Measurements from ENCODE around the gene INSYN2B.

Gene INSYN2B

DNA sequence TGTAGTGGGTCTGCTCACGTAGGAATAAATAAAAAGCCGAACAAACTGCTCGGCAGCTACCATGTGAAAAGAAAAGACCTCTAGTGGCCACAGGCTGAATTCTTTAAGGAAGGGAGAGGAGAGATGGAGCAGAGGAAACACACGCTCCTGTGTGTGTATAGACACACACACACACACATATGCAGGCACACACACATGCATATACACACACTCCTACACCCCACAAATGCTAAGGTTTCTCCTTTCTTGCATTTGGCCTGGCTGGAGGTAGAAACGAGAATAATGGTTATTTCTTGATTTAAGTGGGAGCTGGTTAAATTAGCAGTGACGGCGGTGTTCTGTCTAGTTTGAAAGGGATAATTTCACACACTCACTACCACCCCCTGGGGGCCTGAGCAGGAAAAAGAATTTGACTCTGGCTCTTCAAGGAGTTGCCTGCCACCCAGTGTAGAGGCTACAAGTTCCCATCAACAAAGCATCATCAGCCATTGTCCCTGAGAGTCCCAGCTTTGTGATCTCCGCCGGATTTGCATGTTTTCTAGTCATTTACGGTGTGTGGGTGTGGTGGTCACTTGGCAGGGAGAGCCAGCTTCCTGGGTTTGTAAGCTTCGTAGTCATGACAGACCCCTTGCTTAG is at the start of gene INSYN2B:
Gene INSYN2B (minus strand): TSS at position 78 of the 636 bp plus-strand sequence. CDS start 96,597 bp downstream, outside the sequence.
- DNase-seq, result no peak

DNA sequence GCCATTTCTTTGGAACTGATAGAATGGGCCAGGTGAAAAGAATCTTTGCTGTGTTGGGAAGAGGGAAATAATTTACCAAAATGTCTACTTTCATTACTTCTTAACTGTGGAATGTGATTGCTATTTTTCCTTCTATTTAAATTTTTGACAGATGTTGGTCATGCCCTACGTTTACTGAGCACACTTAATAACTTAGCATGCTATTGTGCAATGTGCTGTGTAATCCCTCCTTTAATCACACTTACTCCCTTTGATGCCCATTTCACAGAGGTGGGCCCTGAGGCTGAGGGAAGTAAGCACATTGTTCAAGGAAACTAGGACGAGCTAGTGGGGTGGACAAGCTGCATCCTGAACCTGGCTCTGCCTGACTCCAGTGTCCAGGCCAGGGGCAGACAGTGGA is 47.8 kb upstream of the INSYN2B start:
- no peak for DNase-seq

DNA sequence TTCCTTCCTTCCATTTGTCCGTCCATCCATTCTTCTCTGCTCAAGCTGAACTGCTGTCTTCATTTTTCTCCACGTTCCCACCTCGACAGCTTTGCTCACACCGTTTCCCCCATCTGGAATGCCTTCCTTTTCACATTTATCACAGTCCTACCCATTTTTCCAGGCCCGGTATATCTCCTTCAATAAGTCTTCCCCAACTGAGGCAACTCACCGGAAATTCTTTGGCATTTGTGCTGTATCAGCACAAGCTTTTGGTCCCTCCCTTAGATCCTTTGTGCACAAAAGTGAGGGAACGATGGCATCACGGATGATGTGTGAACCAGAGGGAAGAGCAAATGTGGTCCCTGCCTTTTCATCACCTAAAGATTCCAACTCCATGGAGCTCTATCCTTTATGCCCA is 45.6 kb upstream of the INSYN2B start:
- DNase-seq, result no peak

DNA sequence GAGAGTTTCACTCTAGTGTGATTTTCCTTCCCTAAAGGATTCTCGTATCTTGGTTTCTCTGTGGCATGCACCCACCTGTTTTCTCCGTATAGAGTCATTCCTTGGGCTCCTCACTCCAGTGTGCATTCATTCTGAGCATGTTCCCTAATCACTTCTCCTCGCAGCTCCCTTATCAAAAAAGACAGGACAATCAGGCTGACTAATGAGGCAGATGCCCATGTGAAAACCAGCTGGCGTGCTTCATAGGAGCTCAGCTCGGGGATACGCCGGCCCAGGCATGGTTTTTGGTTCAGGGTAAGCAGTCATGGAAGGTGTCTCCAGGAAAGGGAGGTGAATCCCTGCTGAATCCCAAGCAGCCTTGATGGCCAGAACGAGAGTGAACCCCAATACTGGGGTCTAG is 41.2 kb upstream of the INSYN2B start:
- no peak for DNase-seq

DNA sequence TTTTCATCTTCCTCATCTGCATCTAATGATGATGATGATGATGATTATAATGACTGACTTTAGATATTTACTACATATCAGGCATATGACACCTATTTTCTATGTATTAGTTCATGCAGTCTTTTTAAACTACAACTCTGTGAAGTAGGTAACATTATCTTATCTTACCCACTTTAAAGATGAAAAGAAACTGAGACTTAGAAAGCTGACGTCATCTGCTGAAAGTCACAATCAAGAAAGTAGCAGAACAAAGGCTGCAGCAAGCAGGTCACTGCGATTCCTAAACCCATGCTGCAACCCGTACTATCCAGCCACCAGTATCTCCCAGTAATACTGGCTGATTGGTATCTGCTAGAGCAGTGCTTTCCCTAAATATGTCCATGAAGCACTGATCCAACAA is 40.1 kb upstream of the INSYN2B start:
- no peak for DNase-seq

DNA sequence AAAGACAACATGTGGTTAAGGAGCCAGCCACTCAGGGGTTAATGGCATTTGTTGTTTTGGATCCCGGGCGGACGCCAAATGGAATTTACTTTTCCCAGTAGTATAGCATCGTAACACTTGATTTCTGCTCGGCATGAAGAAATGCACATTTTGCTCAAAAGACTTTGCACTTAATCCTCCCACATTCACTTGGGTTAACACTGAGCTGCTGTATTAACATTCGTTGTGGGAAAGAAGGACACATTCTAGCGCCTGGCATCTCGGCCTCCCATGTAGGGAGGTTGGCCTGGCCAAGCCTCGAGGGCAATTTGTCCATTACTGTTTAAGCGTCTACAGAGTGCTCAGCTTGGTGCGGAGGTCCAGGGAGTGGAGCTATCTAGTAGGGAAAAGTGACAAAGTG is 32.3 kb upstream of the INSYN2B start:
- no peak for DNase-seq

DNA sequence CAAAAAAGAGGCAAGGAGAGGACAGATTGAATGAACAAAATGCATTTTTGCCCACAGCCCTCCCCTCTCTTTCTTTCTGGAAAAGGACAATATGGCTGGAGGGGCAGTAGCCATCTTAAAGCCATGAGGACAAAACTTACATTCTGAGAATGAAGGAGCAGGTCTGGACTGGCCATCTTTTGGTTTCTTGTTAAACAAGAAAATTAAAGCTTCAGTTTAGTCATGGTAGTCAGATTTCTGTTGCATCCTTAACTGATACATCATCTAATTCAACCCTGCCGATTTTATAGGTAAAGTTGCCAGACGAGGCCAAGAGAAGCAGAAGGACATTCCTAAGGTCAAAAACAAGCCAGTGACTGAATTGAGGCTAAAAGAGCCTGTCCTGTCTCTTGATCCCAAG is 31.5 kb upstream of the INSYN2B start:
- no peak for DNase-seq

DNA sequence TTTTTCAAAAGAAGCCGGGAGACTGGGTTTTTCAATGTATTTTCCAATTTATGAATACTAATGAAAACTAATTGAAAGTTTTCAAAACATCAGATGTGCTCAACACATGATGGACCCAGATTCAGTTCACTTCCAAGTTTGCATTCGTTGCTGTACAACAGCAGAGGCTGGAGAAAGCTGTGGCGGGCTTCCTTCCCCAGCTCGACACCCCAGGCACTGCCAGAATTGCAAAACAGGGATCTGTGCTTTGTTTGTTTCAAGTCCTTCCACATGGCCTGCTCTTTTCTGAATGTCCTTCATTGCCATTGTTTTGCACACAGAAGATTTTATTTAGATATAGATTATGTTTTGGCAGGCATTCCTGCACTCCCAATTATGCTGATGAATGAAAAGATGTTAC is 30.3 kb upstream of the INSYN2B start:
- DNase-seq, result no peak

DNA sequence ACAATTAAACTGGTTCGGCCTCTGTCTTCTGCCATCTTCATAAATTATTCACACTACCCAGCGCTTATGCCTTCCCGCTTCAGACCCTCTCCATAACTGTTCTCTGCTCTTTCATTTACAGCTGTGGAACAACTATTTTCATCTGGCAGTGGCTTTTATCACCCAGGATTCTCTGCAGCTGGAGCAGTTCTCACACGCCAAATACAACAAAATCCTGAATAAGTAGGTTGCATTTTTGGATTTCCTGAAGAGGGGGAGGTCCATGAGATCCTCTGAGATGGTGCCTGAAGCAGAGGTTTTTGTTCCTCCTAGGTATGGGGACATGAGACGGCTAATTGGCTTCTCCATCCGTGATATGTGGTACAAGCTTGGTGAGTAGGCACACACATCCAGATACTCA is 28.1 kb upstream of the INSYN2B start:
- DNase-seq, result no peak

DNA sequence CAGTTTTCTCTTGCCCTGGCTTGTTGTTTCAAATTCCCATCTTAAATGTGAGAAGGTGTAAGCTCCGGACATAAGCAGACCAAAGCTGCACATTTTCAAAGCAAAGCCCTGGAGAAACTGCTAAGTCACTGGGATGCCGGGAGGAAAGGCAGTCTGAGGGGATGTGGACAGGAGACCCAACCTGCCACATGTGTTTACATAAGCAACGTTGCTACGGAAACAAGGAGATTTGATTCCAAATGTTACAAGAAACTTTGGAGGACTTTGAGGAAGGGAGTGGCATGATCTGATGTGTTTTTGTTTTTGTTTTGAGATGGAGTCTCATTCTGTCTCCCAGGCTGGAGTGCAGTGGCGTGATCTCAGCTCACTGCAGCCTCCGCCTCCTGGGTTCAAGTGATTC is 25.7 kb upstream of the INSYN2B start:
- DNase-seq, result no peak

DNA sequence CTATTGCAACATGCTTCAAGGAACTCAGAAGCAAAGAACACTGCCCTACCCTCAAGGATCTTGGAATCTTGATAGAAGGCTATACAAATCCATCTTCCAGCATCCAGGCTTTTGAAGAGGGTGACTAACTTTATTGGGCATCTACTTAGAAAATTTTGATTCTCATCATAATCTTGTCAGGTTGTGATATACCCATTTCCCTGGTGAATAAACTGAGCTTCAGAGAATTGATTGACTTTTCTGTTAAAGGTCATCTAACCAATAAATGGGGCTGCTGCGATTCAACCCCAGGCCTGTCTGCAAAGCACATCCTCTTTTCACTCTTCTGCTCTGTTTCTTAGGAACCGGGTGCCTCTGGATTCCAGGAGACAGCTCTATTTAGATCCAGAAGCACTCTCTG is 19.9 kb upstream of the INSYN2B start:
- no peak for DNase-seq

DNA sequence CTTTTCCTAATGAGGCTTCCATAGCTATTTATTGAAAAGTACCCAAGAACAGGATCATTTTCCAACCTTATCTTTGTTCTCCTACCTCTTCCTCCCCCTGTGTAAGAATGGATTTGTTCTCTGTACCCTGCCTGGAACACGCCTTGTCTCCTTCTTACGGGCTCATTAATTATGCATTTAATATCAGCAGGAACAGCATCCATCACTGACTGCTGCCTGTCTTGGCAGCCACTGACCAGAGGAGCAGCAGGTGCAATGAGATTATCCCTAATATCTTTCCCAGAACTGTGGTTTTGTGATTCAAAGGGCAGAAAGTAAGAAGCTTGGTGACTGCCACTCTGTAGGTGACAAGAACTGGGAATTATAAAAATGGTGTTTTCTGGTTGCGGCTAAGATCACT is 19.3 kb upstream of the INSYN2B start:
- DNase-seq, result no peak

DNA sequence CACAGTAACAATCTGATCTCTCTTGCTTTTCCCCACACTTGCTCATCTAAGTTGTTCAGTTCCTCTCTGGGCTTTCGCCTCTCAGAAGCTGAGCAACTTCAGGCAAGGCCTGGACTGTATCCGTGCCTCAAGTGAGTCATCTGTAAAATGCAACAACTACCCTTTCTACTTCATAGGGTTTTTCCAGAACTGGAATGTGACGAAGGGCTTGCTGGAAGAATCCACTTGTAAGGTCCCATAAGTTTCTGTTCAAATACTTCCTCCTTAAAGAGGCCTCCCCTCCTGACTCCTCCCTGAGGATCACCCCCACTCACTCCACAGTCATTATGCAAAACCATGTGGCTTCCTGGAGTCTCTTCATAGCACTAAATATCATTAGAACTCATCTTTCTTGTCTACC is 17.5 kb upstream of the INSYN2B start:
- DNase-seq, result no peak

DNA sequence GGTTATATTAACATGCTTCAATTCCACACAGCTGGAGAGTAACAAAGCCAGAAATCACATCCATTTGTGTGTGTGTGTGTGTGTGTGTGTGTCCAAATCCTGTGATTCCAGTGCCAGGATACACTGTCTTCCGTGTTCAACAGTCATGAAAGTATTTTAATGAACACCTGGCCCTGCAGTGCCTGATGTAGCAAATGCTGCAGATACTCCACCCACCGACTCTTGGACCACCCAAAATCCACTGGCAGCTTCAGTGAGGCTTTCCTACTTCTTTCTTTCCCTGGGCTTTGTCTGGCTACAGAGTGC is 13.1 kb upstream of the INSYN2B start:
- DNase-seq, result no peak

DNA sequence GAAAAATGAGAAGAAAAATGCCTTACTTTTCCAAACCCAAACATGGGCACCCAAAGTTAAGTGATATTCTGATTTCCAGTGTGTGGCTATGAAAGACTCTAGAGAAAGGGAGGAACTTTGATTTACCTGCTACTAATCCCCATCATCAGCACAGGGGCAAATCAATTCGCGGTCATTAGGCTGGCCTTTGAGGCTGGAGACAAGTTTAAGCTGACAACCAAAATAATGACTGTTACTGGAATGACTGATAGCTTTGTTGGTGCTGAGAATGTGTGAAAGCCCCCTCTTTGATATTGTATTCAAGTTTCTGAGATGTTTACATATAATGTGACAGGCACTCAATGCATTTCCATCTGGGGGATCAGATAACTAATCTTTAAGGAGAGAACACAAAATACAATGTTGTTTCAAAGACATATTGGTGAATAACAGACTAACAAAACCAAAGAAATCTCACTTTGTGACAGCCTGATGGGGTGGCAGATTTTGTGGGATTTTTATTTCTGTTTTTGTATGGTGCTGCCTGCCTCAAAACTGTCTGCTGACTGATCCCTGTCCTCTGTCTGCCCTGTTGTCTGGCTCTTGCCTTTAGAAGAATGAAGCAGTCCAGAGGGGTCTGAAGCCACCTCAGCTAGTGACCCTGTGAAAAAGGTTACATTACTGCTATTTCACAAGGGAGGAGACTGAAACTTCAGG is 12.6 kb upstream of the INSYN2B start:
- DNase-seq, result no peak

DNA sequence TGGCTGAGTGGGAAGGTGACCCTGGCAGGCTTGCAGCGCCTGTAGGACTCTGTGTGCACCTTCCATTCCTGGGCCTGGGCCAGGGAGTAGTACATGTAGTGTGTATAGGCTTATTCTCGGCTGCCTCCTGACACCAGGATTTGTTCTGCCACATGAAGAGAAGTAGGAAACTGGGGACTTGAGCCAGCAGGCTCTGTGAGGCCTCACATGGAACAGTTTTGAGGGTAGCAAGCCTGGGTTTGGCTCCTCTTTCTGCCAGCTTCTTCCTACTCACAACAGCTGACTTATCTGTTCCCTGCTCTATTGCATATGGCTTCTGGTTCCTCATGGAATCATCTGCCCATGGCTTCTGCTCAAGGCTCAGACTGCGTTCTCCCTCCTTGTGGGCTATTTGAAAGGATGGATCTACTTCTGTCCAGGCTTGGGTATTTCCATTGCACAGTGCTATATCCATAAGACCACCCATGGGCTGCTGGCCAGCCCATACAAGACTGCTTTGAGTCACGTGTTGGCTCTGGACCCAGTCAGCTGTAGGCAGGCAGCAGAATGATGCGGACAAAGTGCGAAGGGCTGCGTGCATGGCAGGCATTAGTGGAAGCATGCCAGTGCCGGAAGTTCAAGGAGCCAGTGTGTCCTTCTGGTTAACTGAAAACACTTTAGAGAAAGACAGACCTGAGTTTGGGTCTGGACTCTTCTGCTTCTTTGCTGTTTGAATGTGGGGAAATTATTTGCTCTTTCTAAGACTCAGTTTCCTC is 11.0 kb upstream of the INSYN2B start:
- DNase-seq, result no peak

DNA sequence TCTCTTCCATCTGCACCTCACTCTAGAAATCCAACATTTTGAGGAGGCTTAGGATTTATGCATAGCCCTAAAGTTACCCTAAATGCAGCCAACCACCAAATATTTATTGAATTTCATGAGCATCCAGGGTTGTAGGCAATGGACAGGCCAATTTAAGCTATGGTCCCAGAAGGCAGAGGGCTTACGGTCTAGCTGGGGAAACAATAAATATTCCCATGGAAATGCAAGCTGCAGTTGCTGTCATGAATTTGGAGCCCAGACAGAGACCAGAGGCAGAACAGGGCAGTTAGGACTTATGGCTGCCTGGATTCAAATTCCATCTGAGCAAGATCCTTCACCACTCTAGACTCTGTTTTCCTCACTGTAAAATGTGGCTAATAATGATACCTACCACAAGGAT is 9.1 kb upstream of the INSYN2B start:
- DNase-seq, result no peak

DNA sequence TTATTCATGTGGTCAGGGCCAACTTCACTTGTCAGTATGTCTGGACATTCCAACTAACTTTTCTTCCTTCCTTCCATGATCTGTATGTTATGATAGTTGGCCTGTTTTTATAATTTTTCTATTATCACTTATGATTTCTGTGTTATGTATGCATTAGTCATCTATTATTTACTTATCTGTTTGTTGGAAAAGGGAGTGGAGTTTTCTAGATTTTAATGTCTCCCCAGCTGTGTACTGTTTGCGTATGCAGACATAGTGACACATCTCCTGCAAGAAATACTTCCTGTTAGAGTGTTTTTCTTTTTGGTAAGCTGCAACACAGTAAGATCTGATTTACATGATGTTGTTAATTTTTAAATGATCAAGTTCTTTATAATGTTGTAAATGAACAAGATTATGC is 8.7 kb upstream of the INSYN2B start:
- DNase-seq, result no peak

DNA sequence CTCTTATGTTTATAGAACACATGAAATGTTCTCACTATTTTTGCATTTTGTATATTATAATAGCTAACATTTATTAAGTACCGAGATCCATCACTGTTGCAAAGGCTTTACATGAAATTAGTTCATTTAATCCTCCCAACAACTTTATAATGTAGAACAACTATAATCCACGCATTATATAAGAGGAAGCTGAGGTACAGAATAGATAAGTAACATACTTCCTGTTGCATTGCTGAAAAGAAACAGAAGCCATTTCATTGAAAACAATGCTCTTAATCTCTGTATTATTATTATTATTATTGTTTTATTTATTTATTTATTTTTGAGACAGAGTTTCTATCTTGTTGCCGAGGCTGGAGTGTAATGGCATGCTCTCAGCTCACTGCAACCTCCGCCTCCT is 7.9 kb upstream of the INSYN2B start:
- DNase-seq, result no peak

DNA sequence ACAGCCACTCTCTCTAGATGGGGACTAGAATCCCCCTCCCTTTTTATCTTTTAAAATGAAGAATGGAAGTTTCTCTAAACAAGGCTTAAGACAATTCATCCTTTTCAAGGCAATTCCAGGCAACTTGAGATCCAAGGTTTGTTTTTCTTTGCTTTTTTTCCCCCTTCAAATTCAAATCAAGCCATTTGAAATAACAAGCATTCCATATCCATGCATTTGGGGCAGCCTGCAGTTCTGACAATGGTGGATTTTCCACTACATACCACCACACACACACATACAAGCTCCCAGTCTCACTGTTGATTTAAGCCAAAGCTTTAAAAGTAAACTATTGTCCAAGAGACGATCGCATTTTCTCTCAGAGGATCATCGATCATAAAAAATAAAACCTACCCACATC is 424 bp downstream of the INSYN2B start:
- no peak for DNase-seq

DNA sequence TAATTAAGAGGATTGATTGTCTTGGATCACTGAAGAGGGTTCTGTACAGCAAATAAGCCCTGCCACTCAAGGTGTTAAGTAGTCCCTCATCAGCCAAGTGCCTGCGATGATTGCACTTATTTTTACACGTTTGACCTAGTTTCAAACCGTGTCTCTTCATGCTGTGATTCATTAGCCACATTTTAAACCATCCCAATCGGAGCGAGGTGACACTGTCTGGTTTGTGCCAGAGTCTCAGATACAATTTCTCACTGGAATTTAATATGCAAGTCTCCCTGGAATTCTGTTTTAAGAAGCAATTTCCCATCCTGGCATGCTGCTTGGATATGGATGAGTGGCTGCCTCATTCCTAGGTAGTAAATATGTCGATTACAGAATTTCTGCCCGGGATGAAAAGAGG is 1.6 kb downstream of the INSYN2B start:
- no peak for DNase-seq

DNA sequence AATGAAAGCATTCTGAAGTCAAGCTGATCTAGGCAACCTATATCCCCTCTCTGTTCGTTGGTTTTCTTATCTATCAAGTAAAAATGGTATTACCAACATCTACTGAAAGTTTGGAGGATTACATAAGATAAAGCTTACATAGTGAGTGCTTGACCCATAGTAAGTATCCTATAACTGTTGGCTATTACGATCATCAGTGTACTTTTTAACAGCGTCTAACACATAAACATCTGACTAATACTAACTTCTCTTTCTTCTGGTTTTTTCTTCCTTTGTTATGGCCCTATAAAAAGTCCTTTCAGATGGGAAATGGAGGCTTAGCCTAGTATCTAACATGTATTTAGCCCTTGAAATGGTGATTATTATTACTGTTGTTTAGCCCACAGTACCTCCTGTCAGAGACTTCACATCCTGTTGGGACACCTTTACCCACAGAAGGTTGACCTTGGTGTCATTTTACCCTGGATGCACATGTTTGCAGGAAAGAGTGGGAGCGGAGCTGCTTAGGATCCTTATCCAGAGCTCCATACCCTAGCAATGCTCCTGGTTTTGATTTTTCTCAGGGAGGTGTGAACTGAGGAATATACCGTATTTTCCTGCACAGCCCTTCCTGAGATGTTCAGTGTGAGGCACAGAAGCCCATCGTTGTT is 6.0 kb downstream of the INSYN2B start:
- DNase-seq, result no peak

DNA sequence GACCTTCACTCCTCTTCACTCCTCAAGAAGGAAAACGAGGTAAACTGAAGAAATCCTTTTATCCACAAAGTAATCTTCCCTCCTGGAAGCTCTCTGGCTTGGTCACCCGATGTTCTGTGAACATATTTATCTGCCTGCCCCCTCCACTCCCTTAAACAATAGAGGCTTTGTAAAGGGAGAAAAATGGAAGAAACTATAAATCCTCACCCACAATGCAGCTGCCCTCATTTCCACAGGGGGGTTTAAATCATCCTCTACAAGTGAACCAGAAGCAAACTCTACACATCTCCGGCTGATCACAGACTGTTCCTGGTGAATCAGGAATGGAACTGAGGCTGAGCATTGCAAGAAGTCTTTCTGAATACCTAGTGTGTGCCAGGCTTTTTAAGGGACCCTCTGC is 7.2 kb downstream of the INSYN2B start:
- no peak for DNase-seq

DNA sequence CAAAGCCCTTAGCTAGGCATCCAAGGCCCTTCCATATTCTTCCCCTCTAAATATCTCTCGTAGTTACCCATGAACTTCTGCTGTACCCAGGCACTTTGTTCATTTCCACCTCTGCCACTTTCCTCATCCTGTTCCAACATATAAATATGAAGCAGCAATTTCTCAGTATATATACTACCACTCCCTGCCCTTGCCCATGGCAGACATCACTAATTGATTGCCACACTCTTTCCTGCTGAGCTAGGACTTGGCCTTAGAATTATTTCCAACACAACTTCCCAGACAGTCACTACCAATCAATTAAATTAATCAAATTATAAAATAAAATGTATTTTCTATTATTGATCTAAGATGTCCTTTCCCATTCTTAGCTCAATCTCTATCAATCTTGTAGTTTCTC is 8.5 kb downstream of the INSYN2B start:
- DNase-seq, result no peak
